IMR-90 (cell line): ENCODE data around the gene TJP3. TPM values are rescaled to one million over a fixed set of nuclear protein-coding genes. Genes with fewer than 3 reads are reported as not detected.

ENCODE experiments used
- ATAC-seq: fragments of 200-7000 bp; cut with Tn5 transposase; 2 replicates; pipeline ENCODE4 v1.9.1; 2020; ENCODE audit warnings: low read depth, mild to moderate bottlenecking, moderate library complexity
- BruUV-seq: library from RNA; stranded (reverse); fragments of 400-500 nt; replicated peaks from 2 replicates; lab custom pipeline; 2021; lab: Mats Ljungman, UMichigan
- CTCF ChIA-PET: fragments of 300-600 bp; formaldehyde crosslinking; extraction: SDS; loops from one replicate; lab custom pipeline; 2021; ENCODE audit warnings: antibody characterized with exemption; lab: Yijun Ruan, JAX
- POLR2A ChIA-PET: fragments of 300-600 bp; sonication (Branson Sonifier 250); formaldehyde crosslinking; loops from one replicate; lab custom pipeline; 2022; ENCODE audit warnings: antibody characterized with exemption; ENCODE audit not compliant: unreplicated experiment; lab: Charles Lee
- DNase-seq: peaks from one replicate; pipeline ENCODE4 v3.0.0; 2013
- H2AFZ ChIP-seq: replicated peaks from 2 replicates; pipeline ENCODE3; 2013; ENCODE audit warnings: low read length, mild to moderate bottlenecking; ENCODE audit not compliant: poor library complexity
- H2AK5ac ChIP-seq: 2 replicates; pipeline ENCODE4 v1.6.1; 2013; ENCODE audit warnings: low read depth, low read length, inconsistent platforms
- H2AK9ac ChIP-seq: replicated peaks from 2 replicates; pipeline ENCODE3; 2013; ENCODE audit warnings: mild to moderate bottlenecking, low read depth, low read length, moderate library complexity; ENCODE audit not compliant: poor library complexity
- H2BK120ac ChIP-seq: 2 replicates; pipeline ENCODE4 v1.6.1; 2013; ENCODE audit warnings: low read depth, low read length, inconsistent platforms
- H2BK15ac ChIP-seq: 3 replicates; pipeline ENCODE4 v1.6.1; 2013; ENCODE audit warnings: low read depth, low read length, inconsistent platforms
- H2BK20ac ChIP-seq: 2 replicates; pipeline ENCODE4 v1.6.1; 2013; ENCODE audit warnings: low read depth, mild to moderate bottlenecking, inconsistent platforms, low read length, moderate library complexity
- H2BK5ac ChIP-seq: 2 replicates; pipeline ENCODE4 v1.6.1; 2013; ENCODE audit warnings: mild to moderate bottlenecking, low read depth, low read length, inconsistent platforms; ENCODE audit not compliant: poor library complexity, severe bottlenecking
- H3K14ac ChIP-seq: replicated peaks from 2 replicates; pipeline ENCODE4 v1.6.1; 2013; ENCODE audit warnings: low read depth, low read length, inconsistent platforms
- H3K18ac ChIP-seq: 2 replicates; pipeline ENCODE4 v1.6.1; 2013; ENCODE audit warnings: low read depth, low read length, control low read depth
- H3K23ac ChIP-seq: 2 replicates; pipeline ENCODE4 v1.6.1; 2013; ENCODE audit warnings: low read depth, low read length, inconsistent platforms
- H3K27ac ChIP-seq: 2 replicates; pipeline ENCODE4 v1.5.1; 2013; ENCODE audit warnings: mild to moderate bottlenecking, control low read depth, low read length; ENCODE audit not compliant: insufficient read depth
- H3K27me3 ChIP-seq: 2 replicates; pipeline ENCODE4 v1.6.1; 2013; ENCODE audit warnings: low read length; ENCODE audit not compliant: control insufficient read depth, insufficient read depth
- H3K36me3 ChIP-seq: 2 replicates; pipeline ENCODE4 v1.6.1; 2013; ENCODE audit warnings: low read length, mixed read lengths; ENCODE audit not compliant: control insufficient read depth, insufficient read depth
- H3K4ac ChIP-seq: 2 replicates; pipeline ENCODE4 v1.6.1; 2013; ENCODE audit warnings: low read depth, low read length, inconsistent platforms
- H3K4me1 ChIP-seq: 2 replicates; pipeline ENCODE4 v1.6.1; 2013; ENCODE audit warnings: low read length, mixed read lengths; ENCODE audit not compliant: control insufficient read depth, insufficient read depth
- H3K4me2 ChIP-seq: 2 replicates; pipeline ENCODE4 v1.6.1; 2013; ENCODE audit warnings: low read depth, mild to moderate bottlenecking, control low read depth, low read length, moderate library complexity
- H3K4me3 ChIP-seq: 2 replicates; pipeline ENCODE4 v1.5.1; 2013; ENCODE audit warnings: low read depth, mild to moderate bottlenecking, control low read depth, low read length, moderate library complexity; ENCODE audit not compliant: insufficient read depth
- H3K56ac ChIP-seq: 2 replicates; pipeline ENCODE4 v1.6.1; 2013; ENCODE audit warnings: low read length, inconsistent platforms; ENCODE audit not compliant: insufficient read depth; ENCODE audit errors: extremely low read depth
- H3K79me1 ChIP-seq, 2 experiments: 2 replicates each; pipeline ENCODE4 v1.6.1; 2013; ENCODE audit warnings: low read length in 2 of 2, inconsistent platforms in 1 of 2, low read depth in 1 of 2
- H3K9ac ChIP-seq: 2 replicates; pipeline ENCODE4 v1.6.1; 2013; ENCODE audit warnings: low read depth, low read length, control low read depth
- H3K9me1 ChIP-seq: 2 replicates; pipeline ENCODE4 v1.6.1; 2013; ENCODE audit warnings: low read length, inconsistent platforms; ENCODE audit not compliant: insufficient read depth
- H3K9me3 ChIP-seq: 2 replicates; pipeline ENCODE4 v1.6.1; 2013; ENCODE audit warnings: low read length; ENCODE audit not compliant: control insufficient read depth, insufficient read depth
- H4K20me1 ChIP-seq: 2 replicates; pipeline ENCODE4 v1.6.1; 2013; ENCODE audit warnings: low read length, inconsistent platforms; ENCODE audit not compliant: insufficient read depth
- H4K5ac ChIP-seq: 2 replicates; pipeline ENCODE4 v1.6.1; 2013; ENCODE audit warnings: mild to moderate bottlenecking, low read depth, low read length, control low read depth
- H4K8ac ChIP-seq, 2 experiments: 2 replicates each; pipeline ENCODE4 v1.6.1; 2013; ENCODE audit warnings: low read depth in 2 of 2, low read length in 2 of 2, control low read depth in 1 of 2, inconsistent platforms in 1 of 2
- H4K91ac ChIP-seq: 2 replicates; pipeline ENCODE4 v1.6.1; 2013; ENCODE audit warnings: low read depth, low read length, inconsistent platforms; ENCODE audit not compliant: insufficient read depth
- BHLHE40 ChIP-seq: fragments of 150-350 bp; IDR thresholded peaks from 2 replicates; pipeline ENCODE4 v1.6.1; 2016; ENCODE audit warnings: mild to moderate bottlenecking, low read depth, low read length
- CEBPB ChIP-seq: IDR thresholded peaks from 2 replicates; pipeline ENCODE4 v1.6.1; 2012; ENCODE audit warnings: low read depth, low read length, improper control_type of control experiment
- CHD1 ChIP-seq: IDR thresholded peaks from 2 replicates; pipeline ENCODE4 v1.6.1; 2012; ENCODE audit warnings: low read depth, low read length, improper control_type of control experiment
- CTCF ChIP-seq: conservative IDR thresholded peaks from 2 replicates; pipeline ENCODE4 v1.5.1; 2012; ENCODE audit warnings: mild to moderate bottlenecking, low read depth, low read length, improper control_type of control experiment
- ELK1 ChIP-seq: fragments of 150-350 bp; IDR thresholded peaks from 2 replicates; pipeline ENCODE4 v1.6.1; 2016; ENCODE audit warnings: low read depth, mild to moderate bottlenecking, low read length, moderate library complexity, borderline replicate concordance
- FOS ChIP-seq: fragments of 150-350 bp; IDR thresholded peaks from 2 replicates; pipeline ENCODE4 v1.6.1; 2016; ENCODE audit warnings: low read depth, low read length
- MAFK ChIP-seq: IDR thresholded peaks from 2 replicates; pipeline ENCODE4 v1.6.1; 2012; ENCODE audit warnings: low read depth, low read length, improper control_type of control experiment
- MAZ ChIP-seq: IDR thresholded peaks from 2 replicates; pipeline ENCODE4 v1.6.1; 2012; ENCODE audit warnings: low read depth, mild to moderate bottlenecking, low read length, improper control_type of control experiment, moderate library complexity, borderline replicate concordance
- MXI1 ChIP-seq: IDR thresholded peaks from 2 replicates; pipeline ENCODE4 v1.6.1; 2012; ENCODE audit warnings: low read depth, mild to moderate bottlenecking, low read length, moderate library complexity, borderline replicate concordance
- NFE2L2 ChIP-seq: fragments of 150-350 bp; IDR thresholded peaks from 2 replicates; pipeline ENCODE4 v1.6.1; 2016; ENCODE audit warnings: low read depth, mild to moderate bottlenecking, low read length
- POLR2A ChIP-seq: IDR thresholded peaks from 2 replicates; pipeline ENCODE4 v1.6.1; 2012; ENCODE audit warnings: mild to moderate bottlenecking, low read depth, low read length
- RAD21 ChIP-seq: IDR thresholded peaks from 2 replicates; pipeline ENCODE4 v1.6.1; 2012; ENCODE audit warnings: low read length, improper control_type of control experiment
- RCOR1 ChIP-seq: IDR thresholded peaks from 2 replicates; pipeline ENCODE4 v1.6.1; 2012; ENCODE audit warnings: mild to moderate bottlenecking, low read length, improper control_type of control experiment; ENCODE audit not compliant: insufficient replicate concordance
- RFX5 ChIP-seq: IDR thresholded peaks from 2 replicates; pipeline ENCODE4 v1.8.0; 2012; ENCODE audit warnings: low read depth, mild to moderate bottlenecking, low read length, moderate library complexity
- SMC3 ChIP-seq: fragments of 150-350 bp; IDR thresholded peaks from 2 replicates; pipeline ENCODE4 v1.6.1; 2016; ENCODE audit warnings: low read depth, mild to moderate bottlenecking, antibody characterized with exemption, low read length, moderate library complexity
- USF2 ChIP-seq: fragments of 150-350 bp; IDR thresholded peaks from 2 replicates; pipeline ENCODE4 v1.6.1; 2017; ENCODE audit warnings: mild to moderate bottlenecking, antibody characterized with exemption, low read length, low read depth
- WGBS, 2 experiments: methylation state at CpG; one replicate each; pipeline versions ENCODE4 v1.1.5 to v1.1.7; 2013; ENCODE audit warnings: missing lambda C conversion rate in 2 of 2; ENCODE audit not compliant: insufficient read length in 1 of 2; ENCODE audit errors: extremely low coverage in 2 of 2; 5-methylcytosine and 5-hydroxymethylcytosine counted together
- dilution Hi-C: fragments of 300-500 bp; cut with HindIII; formaldehyde crosslinking; loops from one replicate; pipeline ENCODE4 v1.14.3; 2018; ENCODE audit warnings: low sequenced_read_pairs; ENCODE audit not compliant: unreplicated experiment
- in situ Hi-C: fragments of 300-500 bp; cut with MboI; formaldehyde crosslinking; loops from 3 replicates; pipeline ENCODE4 v1.14.3; 2019; ENCODE audit warnings: low sequenced_read_pairs, inconsistent platforms, mixed read lengths
- intact Hi-C: fragments of 100-400 bp; cut with micrococcal nuclease; formaldehyde crosslinking; loops from 2 replicates; pipeline ENCODE4 v1.10.0; 2022
- polyA plus RNA-seq, 3 experiments: library from polyadenylated mRNA; depleted of rRNA; stranded (reverse); fragments of >200 nt; gene quantifications; 2 replicates each; pipeline ENCODE4 v1.2.3, GENCODE V29; 2012; ENCODE audit warnings: low replicate concordance in 1 of 3
- total RNA-seq: library from RNA; depleted of rRNA; stranded (reverse); fragments of >200 nt; gene quantifications from 2 replicates; pipeline ENCODE4 v1.2.3, GENCODE V29; 2012

The TJP3 gene
- total and polyA plus RNA-seq, 2 of the 4 experiments (the other 2 are of a cell fraction): not detected

- no peak overlapping the region for H4K91ac ChIP-seq
- no peak overlapping the region for H2BK15ac ChIP-seq
- peaks cover 6% of the 10 kb centered on the region for H3K9me3 ChIP-seq
- no peak overlapping the region for H3K4me3 ChIP-seq
- no peaks in the 10 kb centered on the region for H3K27me3 ChIP-seq
- in situ Hi-C loops (no loop called here), dilution Hi-C loops (no loop called here), intact Hi-C loops (no loop called here)
- no peak overlapping the region for H3K23ac ChIP-seq
- peaks cover 7% of the 10 kb centered on the region; the same call in 1 of the 2 replicates for H3K4me1 ChIP-seq
- TF ChIP-seq ELK1: no peak
- no peak for TF ChIP-seq NFE2L2
- no peak for TF ChIP-seq FOS
- TF ChIP-seq SMC3: no peak
- TF ChIP-seq CEBPB: no peak
- TF ChIP-seq RAD21: no peak
- TF ChIP-seq MAFK: no peak
- no peak for TF ChIP-seq POLR2A
- TF ChIP-seq CHD1: no peak
- TF ChIP-seq BHLHE40: no peak
- no peak for TF ChIP-seq MAZ
- no peak for TF ChIP-seq MXI1
- TF ChIP-seq RCOR1: no peak
- no peak for TF ChIP-seq USF2
- no peak for TF ChIP-seq CTCF
- TF ChIP-seq RFX5: no peak
- H3K27ac ChIP-seq: no peak overlapping the region
- H2BK20ac ChIP-seq: no peak overlapping the region
- H3K4ac ChIP-seq: no peak overlapping the region
- H3K56ac ChIP-seq: no peak overlapping the region
- DNase-seq (no peak), ATAC-seq (no peak)
- H4K5ac ChIP-seq: no peak overlapping the region
- CTCF ChIA-PET: no interaction called here
- H3K9me1 ChIP-seq: peaks cover 12% of the 10 kb centered on the region; the same call in 1 of the 2 replicates
- BruUV-seq: no TSS peak
- H3K14ac ChIP-seq: no peak overlapping the region
- H2BK5ac ChIP-seq: no peak overlapping the region
- no peak overlapping the region for H2AK9ac ChIP-seq
- no peak overlapping the region for H4K8ac ChIP-seq
- POLR2A ChIA-PET: no interaction called here
- no peak overlapping the region for H2BK120ac ChIP-seq
- H3K18ac ChIP-seq: no peak overlapping the region
- no peak overlapping the region for H3K4me2 ChIP-seq
- WGBS, 2 experiments: 96% methylated on average over 4 of the region's 12 CpGs; no CpG with 5 or more reads in 1 of the 2 experiments
- H4K20me1 ChIP-seq: peaks cover 49% of the 10 kb centered on the region
- peaks cover 21 to 76% of the 10 kb centered on the region in 2 experiments for H3K79me1 ChIP-seq
- H3K9ac ChIP-seq: no peak overlapping the region
- H3K36me3 ChIP-seq: peaks cover 19% of the 10 kb centered on the region
- H2AK5ac ChIP-seq: no peak overlapping the region
- H2AFZ ChIP-seq: no peak overlapping the region
These were observed 27.2 kb upstream of the TJP3 start for GRCh38 chr19:3680939-3681338.
